Peyer's patch (tissue), 4 donors: ENCODE measurements around the gene XKR8.

Experiments
- CTCF ChIP-seq, 6 experiments: fragments of 450-650 bp in 4 of 6; fragments of 200-600 bp in 2 of 6; sonication (generic) in 1 of 6; IDR thresholded peaks; one replicate each; pipeline ENCODE4 v1.5.1; 2017 to 2019; ENCODE audit warnings: antibody characterized with exemption in 6 of 6, mild to moderate bottlenecking in 3 of 6, moderate library complexity in 1 of 6
- POLR2A ChIP-seq, 2 donors: fragments of 450-650 bp; IDR thresholded peaks; one replicate each; pipeline ENCODE4 v1.5.1; 2017; ENCODE audit warnings: antibody characterized with exemption in 2 of 2, mild to moderate bottlenecking in 2 of 2, moderate library complexity in 2 of 2

DNA sequence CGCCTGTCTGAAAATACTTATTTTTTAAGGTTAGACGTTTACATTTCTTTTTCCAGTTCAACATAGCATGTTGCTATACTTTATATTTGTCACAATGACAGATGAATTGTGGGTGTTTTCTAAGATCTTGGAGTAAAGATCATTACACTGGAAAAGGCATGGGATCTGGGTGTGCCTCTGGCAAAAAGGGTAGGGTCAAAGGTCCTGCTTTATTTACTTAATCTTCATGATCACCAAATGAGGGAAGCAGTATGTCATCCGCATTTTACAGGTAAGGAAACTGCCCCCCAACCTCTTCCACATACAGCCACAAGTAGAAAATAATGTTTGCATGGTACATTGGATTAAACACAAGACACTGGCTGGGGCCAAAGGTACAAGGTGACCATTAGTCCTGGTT lies 37.5 kb upstream of the XKR8 start:
- no peak for TF ChIP-seq CTCF (IDR thresholded peaks at IDR 0.05)
- TF ChIP-seq POLR2A (IDR thresholded peaks at IDR 0.05) = no peak
